GM21390 (cell line): Measurements from ENCODE around the gene ARHGEF28.
A peak's percentile ranks its signal among the peaks of the same experiment; 100 is the strongest.

Source experiments
- ATAC-seq: cut with Tn5 transposase; IDR thresholded peaks from one replicate; pipeline ENCODE4 v1.9.1; 2021; ENCODE audit not compliant: unreplicated experiment

Gene ARHGEF28

DNA sequence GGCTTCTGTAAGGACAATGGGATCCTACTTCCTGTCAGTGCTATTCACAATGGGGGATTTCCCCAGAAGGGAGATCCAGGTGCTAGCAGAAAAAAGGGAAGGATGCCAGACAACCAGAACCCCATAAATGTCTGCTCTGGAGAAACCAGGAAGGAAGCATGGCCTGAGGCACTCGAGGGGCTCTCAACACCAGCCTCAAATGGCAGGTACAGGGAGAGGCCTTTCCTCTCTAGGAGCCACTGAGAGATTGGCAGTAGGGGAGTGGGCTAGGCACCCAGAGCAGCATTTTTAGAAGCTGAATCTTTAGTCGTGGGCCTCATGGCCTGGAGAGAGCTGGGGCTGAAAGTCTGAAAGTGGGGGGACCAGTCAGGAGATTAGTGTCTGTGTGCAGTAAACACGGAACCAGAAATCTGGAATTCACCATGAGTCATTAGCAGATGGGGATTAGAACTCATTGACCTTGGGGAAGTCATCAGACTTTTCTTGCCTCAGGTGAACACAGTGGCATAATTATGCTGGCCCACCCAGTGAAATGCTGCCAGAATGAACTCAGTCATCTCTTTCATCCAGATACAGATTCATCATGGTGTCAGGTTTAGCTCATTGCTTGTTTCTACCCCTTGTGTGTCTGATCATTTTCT is 28.3 kb downstream of the ARHGEF28 start:
- ATAC-seq, result no peak

DNA sequence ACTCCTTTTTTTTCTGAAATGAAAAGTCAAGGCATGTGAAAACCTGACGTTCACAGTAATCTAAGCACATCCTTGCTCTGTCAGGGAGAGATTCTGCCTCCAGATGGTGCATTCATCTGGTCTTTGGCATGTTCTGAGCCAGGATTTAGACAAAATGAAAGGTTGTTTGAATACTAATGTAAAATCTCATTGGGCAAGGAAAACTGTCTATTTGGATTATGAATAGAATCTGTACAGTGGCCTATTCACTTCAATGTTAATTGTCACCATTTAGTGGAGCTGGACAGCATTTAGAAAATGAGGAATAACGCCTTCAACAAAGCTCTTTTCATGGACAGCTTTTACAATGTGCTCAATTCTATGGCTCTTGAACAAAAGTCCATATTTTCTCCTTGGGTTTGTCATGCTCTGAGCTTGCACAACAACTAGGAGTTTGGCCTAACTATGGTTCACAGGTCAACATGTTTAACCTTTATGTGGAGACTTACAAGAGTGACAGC is 28.9 kb downstream of the ARHGEF28 start:
- ATAC-seq, result no peak

DNA sequence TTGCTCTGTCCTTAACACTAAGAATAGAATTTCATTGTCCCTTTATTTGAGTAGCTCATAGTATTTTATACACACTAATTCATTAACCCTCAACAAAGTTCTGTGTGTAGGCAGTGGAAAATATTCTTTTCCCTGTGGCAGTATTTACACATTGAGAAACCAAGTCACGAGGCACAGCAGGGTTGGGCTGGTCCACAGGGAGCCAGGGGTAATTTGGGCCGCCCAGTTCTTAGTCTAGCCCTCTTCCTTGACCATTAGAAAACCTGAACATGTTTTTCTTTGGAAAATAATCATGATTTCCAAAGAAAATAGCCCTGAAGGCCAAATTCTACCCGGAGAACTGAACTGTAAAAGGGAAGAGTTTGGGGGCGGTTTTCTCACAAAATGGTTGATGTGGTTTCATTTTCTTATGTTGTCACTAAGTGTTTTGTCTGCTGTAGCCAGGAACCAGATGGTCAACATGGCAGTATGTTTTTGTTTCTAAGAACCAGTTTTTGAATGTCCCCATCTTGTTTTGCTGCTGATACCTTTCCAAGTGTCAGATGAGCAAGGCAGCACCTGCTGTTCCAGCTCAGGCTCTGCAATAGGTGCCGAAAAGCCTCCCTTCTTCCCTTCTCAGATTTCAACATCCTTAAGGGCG is 29.6 kb downstream of the ARHGEF28 start:
- no peak for ATAC-seq

DNA sequence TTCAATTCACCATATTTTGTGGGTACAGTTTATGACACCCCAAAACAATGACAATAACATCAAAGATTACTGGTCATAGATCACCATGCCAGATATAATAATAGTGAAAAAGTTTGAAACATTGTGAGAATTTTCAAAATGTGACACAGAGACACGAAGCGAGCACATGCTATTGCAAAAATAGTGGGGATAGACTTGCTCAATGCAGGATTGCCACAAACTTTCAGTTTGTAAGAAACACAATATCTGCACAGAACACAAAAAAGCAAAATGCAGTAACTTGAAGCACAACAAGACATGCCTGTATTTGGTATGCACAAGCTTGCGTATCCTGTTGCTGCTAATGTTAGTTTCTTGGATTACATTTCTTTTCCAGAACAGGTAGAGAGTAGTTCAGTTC is 35.8 kb downstream of the ARHGEF28 start:
- ATAC-seq, result no peak

DNA sequence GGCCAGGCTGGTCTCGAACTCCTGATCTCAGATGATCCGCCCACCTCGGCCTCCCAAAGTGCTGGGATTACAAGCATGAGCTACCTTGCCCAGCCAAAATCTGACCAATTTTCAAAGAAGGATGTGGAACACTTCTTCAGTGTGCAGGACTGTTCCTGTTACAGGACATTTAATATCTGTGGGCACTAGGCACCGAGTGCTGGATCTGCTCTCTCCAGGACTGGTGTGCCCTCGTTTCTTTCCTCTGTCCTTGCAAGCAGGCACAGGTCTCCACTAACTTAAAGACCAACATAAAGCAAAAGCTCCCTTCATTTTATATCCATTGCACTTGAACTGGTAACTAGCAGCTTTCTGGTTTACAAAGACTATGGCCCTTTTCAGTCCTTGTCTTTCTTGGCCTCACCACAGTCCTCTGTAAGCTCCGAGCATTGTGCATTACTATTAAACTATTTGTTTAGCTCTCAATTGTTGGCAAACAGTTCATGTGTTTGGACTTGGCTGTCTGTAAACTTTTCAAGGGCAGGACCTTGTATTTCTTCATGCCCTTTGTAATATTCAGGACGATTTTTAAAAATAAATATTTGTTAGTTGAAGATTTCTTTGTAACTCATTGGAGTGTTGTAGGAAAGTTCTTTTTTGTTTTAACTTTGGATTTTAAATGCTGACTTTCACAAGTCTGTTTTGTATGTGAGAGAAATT is 37.3 kb downstream of the ARHGEF28 start:
- no peak for ATAC-seq

DNA sequence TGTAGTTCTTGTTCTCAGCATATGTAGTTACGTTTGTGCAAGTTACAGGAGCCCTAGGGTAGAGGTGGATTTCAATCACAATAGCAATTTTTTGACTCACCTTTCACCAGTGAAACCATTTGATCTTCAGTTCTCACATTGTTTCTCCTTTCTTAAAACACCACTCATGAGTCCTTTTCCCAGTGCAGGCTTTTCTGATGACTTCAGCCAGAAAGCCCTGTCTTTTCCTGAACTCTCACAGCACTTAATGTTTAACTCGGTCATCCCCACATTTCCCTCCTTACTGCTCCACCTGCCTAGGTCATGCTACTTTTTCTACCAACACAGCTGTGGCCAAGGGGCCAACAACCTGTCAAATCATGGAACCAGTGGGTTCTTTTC is 37.9 kb downstream of the ARHGEF28 start:
- peak; percentile 52 for ATAC-seq

DNA sequence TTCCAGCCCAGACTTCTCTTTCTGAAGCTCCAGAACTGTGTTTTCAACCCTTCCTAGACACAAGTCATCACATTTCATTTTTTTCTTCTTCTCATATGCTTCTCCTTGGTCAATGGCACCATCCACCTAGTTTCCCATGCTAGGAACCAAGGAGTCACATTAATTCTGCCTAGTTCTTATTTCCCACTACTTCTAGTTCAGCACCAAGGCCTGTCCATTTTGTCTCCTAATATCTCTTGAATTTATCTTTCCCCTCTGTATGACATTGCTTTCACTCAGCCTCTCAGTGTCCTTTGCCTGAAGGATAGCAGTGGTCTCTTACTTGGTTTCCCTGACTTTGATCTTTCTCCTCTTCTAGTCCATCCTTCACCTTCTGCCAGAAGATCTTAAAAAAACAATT is 38.8 kb downstream of the ARHGEF28 start:
- no peak for ATAC-seq

DNA sequence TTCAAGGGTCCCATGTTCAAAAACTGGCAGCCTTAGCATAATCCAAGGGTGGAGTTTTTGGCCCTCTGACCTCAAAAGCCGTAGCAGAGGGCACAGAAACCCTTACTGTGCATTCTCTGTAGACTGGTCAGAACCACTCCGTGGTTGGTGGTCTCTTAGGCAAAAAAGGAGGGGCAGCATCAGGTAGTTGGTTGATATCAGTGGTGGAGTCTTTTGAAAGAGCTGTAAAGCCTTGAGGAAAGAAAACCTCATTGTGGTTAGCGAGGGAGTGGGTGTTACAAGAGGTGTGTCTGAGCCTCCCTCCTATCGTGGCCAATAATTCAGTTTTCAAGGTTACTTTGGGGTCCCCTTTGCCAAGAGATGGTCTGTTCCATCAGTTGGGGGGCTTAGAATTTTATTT is 40.9 kb downstream of the ARHGEF28 start:
- no peak for ATAC-seq

DNA sequence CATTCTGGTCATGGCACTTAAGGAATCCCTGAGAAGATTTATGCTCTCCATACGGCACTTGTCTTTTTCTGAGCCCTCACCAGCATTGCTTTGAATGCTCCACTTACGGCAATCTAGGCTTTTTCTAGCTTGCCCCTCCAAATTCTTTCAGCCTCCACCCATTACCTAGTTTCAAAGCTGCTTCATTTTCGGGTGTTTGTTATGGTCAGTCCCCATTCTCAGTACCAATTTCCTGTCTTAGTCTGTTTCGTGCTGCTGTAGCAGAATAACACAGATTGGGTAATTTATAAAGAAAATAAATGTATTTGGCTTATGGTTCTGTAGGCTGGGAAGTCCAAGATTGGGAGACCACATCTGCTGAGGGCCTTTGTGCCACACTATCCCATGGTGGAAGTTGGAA is 42.0 kb downstream of the ARHGEF28 start:
- peak; percentile 66 for ATAC-seq

DNA sequence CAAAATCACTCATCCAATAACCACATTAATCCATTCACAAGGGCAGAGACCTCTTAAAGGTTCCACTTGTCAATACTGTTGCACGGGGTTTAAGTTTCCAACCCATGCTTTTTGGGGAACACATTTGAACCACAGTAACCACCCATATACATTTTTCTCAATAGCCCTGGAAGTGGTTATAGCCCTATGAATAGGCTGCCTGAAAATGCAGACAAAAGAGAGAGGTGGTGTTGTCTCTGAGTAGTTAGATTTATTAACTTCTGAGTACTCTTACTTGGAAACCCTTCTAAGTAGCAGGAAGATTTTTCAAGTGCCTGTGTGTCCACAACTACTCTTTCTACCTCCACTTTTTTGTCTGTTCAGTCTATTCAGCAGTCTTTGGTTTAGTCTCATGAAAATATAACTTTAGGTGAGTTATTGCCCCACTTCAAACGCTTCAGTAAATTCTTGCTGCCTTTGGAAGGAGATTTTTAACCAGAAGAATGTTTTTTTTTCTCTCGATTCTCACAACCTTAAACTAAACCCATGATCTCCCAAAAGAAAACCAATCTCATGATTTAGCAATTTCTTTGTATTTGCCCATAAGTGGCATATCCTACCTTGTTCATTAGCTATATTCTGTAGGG is 42.6 kb downstream of the ARHGEF28 start:
- ATAC-seq, result peak; percentile 37

DNA sequence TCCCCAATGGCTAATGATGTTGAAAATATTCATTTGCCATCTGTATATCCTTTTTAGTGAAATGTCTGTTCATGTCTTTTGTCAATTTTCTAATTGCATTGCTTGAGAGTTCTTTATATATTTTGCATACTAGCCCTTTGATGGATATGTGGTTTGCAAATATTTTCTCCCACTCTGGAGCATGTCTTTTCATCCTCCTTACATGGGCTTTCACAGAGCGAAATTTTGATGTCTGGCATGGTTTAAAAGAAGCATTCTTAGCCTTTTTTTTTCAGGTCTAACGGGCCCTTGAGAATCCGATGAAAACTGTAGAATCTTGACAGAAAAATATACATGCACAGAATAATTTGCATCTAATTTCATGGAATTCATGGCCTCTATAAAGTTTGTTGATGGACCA is 44.7 kb downstream of the ARHGEF28 start:
- no peak for ATAC-seq

DNA sequence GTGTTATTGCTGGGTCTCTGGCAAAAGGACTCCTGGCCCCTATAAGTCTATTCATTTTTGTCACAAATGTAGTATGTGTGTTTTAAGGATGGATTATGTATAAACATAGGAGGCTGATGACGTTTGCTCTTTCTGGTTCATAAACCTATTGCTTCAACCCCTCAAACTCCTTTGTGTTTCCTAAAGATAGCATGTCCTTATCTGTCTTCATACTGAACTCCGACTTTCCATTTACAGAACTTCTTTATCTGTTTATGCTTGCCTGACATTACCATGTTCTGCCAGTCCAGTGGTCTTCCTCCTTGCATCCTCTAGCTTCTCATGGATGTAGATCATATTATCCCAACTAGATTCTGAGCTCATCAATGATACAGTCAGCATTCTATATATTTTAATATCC is 46.1 kb downstream of the ARHGEF28 start:
- no peak for ATAC-seq

DNA sequence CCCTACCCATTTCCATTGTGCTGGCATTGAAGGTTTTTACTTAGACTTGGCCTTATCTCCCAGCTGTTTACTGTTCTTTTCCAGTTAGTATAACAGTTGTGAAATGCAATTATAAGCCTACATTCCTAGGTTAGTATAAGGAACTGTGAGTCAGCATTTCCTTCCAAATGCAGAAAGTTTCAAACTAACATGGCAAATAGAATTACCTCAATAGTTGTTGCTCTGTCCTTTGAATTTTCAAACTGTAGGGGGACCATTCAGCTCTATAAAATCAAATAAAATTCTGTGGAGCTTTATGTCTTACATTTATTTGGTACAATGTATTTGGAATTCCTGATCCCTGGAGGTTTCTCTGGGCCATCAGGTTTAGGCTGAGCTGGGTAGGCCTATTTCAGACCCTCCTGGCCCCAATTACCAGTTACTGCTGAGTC is 47.2 kb downstream of the ARHGEF28 start:
- no peak for ATAC-seq

DNA sequence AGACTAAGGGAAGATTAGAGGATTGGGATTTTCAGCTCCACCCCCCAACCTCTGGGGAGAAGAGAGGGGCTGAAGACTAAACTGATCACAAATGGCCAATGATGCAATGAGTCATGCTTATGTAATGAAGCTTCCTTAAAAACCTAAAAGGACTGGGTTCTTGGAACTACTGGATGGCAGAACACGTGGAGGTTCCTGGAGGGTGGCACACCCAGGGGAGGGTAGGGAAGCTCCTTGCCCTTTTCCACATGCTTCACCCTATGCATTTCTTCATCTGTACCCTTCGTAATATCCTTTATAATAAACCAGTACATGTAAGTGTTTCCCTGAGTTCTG is 48.6 kb downstream of the ARHGEF28 start:
- no peak for ATAC-seq

DNA sequence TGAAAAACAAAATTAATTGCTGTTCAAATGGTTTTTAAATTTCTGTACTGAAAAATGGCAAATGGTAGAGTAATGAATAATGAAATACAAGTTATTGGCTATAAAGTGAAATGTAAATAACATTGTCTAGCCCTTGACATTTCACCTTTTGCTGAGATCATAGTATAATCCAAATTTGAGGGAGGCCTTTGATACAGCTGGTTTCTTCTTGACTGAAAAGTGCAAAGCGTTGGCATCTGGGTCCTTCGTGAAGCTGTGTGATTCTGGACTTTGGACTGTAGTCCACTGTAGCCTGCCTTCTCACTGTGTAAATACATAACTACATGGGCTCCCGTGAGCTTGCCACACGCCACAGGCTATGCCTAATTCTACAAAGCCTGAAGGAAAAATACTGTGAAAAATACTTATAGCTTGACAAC is 52.3 kb downstream of the ARHGEF28 start:
- ATAC-seq, result no peak

DNA sequence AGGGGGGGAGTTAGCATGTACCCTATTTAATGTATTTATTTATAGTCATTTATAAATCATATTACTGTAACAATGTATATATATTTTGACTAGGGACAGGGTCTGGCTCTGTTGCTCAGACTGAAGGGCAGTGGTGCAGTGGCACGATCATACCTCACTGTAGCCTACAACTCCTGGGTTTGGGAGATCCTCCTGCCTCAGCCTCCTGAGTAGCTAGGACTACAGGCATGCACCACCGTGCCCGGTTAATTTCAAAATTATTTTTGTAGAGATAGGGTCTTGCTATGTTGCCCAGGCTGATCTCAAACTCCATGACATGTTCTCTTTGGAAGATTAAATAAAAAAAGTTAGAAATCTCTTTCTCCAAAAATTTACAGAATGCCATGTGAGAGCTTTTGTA is 52.8 kb downstream of the ARHGEF28 start:
- no peak for ATAC-seq

DNA sequence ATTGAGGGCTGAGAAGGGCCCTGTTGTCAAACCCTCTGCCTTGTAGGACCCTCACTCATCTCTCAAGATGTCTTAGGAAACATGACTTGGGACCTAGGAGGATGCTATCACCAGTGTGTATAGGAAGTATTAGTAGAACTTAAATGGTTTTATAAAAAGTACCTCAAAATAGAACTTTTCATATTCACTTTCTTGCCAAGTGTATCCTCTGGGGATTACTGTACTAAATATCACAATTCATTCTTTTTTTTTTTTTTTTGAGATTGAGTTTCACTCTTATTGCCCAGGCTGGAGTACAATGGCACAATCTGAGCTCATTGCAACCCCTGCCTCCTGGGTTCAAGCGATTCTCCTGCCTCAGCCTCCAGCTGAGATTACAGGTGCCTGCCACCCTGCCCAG is 56.2 kb downstream of the ARHGEF28 start:
- no peak for ATAC-seq

DNA sequence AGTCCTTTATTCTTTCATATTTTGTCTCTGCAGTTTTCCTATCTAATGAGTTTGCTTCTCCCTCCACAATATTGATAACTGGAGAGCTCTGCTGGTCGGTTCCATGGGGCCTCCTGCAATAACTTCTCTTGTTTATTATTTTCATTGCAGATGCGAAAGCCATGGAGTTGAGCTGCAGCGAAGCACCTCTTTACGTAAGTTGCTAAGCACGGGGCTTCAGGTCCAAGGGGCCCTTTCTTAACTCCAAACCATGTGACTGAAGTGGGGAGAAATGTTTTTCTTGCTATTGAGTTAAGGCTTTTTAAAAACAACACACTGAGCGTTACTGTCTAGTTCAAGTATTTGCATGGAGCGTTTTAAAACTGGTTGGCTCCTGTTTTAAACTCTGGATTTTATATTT is 58.7 kb downstream of the ARHGEF28 start:
- no peak for ATAC-seq

DNA sequence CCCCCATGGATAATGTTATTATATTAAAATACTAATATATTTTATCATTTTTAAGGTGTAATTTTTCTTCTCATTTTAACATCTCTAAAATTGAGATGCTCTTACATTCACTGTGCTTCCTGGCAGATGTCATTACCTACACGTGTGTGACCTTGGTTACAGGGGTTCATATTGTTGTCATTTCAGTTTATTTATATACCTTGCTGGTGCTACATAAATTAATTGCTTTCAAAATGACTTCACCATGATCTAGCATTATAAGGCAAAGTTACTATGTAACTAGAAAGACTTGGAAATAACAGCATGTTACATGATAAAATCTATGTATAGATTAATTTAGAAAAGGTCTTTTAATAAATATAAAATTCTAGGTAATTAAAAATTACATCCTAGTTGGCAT is 60.9 kb downstream of the ARHGEF28 start:
- no peak for ATAC-seq

DNA sequence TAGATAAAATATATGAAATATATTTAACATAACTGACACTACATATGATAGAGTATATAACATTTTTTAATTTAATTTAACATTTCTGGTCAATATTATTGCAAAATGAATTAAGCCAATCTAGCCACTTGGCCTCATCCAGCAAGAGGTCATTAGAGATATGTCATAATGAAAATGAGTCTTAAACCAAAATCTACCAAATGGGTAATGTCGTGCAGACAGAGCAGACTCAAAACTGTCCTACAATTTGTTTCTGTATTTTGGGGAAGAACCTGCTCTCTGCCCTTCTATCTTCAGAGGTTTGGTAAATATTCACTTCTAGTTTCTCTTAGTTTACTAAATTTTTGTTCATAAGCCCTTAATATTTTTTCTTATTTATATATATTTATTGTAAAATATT is 61.4 kb downstream of the ARHGEF28 start:
- ATAC-seq, result peak; percentile 57

DNA sequence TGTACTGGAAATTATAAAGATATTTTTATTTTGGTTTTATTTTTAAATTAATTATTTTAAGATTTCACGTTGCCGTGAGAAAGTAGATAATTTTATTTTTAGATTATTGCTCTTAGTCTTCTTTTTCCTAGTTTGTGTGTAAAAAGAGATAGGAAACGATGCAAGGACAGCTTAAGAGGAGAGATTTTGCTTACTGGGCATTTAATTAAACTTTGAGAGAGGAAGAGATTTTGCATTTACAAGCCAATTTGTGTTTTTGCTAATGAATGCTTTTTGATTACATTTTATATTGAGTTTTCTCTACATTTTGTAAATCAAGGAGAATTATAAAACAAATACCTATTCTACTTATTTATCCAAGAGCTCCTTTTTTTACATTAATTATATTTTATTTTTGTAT is 64.0 kb downstream of the ARHGEF28 start:
- no peak for ATAC-seq
